NCI-H2227 treated with DMSO at 0.1 percent for 48 hours (cell line): ENCODE measurements around the gene UBE2E2.
"Not testable (repeated sequence)": the region's sequence is repeated elsewhere in the genome, so short reads cannot be mapped to it uniquely, and the experiment has no call there.

Source experiments
- DNase-seq: peaks from one replicate; lab custom pipeline; 2025; lab: John Stamatoyannopoulos, UW

Gene UBE2E2

DNA sequence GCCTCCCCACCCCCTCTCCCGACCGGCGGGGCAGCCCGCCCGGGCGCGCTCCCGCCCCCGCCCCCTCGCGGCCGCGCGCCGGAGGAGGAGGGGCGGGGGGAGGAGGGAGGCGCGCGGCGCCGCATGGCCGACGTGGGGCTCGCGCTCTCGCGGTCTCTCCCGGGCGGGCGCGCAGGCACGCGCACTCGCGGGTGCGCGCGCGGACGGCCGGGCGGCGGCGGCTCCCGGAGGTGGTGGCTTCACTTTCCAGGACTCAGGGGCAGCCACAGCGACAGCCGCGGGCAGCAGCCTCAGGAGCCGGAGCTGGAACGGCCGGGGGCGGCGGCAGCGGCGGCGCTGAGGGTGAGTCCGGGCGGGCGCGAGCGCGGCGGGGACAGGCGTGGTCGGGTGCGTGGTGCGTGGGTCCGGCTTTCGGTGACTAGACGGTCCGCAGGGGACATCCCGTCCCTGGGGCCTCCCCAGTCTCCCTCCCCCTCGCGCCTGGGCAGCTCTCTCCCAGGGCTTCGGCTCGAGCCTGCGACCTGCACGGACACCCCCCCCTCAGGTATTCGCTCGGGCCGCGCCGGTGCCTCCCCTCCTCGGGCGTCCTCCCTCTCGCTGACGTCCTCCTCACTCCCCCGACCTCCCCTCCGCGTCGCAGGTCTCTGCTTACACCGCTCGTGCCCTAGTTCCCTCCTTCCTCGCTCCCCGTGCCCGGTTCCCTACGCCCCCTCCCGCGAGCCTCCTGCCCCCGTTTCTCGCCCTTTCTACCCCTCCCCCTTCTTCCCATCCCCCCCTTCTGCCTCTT is at the start of gene UBE2E2:
Gene UBE2E2 (plus strand): TSS at position 407 of the 787 bp plus-strand sequence.
- DNase-seq: peak; percentile 3

DNA sequence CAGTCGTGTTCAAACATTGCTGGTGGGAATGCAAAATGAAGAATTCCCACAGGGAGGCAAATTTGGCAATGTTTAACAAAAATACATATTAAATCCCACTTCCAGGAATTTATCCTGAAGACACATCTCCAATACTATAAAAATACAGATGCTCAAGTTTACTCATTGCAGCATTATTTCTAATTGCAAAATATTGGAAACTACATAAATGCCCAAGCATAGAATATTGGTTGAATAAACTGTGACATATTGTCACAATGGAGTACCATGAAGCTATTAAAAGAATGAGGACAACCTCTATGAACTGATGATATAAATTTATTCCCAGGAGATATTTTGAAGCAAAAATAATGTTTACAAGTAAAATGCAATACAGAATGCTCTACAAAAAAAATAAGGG is 49.7 kb upstream of the UBE2E2 start:
- no peak for DNase-seq

DNA sequence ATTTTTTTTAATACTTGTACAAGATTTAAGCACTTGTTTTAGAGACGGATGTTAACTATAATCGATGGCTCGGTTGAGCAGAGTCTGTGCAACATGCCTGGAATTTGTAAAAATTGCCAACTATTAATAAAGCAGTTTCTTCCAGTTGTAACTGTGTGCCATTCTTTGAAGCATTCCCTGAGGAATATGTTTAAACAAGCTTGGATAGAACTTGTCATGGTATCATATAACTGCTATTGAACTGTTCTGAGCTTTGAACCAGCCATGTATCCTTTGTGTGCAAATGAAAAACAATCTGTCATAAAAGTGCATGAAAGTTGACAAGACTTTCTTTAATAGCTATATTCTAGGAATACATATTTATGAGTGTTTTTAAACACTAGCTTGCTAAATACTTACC is 45.8 kb upstream of the UBE2E2 start:
- no peak for DNase-seq

DNA sequence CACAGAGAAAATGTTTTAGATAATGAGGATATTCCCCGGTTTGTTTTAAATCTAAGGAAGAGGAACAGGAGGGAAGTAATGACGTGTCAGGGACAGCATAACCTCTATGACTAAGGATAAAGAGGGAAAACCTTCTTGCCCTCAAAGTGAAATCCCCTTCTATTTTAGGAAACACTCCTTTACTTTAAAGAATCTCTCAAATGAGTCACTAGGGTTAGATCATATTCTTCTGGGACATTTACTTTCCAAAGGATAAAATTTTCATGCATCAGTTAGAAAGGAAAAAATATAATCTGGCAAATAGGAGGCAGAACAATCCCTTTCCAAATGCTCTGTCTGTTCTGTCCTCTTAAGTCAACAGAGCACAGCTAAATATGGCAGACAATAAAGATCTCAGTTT is 43.2 kb upstream of the UBE2E2 start:
- no peak for DNase-seq

DNA sequence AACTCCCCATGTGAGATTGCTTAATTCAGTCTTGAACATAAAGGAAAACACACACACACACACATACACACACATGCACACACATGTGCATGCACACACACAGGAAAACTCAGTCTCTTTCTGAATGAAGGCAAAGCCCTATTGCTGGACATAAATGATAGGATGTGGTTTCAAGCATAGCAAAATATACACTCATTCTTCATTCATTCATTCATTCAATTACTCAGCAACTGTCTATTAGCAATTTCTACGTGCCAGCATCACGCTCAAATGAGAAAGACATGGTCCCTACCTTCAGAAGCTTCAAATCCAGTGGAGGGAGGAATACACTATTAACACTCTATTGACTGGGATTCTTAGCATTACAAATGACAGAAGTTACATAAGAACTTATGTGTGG is 41.8 kb upstream of the UBE2E2 start:
- no peak for DNase-seq

DNA sequence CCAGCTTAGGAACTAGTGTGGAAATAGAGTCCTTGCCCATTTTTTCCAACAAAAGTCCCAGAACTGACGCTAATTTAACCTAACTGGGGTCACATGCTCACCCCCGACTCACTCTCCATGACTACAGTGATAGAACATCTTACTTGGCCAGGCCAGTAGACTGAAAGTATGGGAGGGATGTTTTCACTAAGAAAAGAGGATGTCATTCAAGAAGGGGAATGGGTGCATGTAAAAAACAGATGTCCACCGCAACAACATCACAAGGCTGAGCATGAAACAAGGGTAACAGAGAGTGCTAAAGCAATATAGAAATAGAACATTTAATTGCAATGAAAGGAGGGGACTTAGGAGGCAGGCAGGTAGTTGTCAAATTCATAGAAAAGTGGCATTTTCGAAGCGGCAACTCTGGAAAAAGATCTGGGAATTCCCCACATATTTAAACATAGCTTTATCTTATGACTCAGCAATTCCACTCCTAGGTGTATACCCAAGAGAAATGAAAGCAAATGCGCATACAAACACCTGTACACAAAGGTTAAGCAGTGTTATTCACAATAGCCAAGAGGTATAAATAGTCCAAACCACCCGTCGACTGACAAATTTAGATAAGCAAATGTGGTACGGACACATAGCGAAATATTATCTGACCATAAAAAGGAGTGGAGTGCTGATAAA is 41.1 kb upstream of the UBE2E2 start:
- no peak for DNase-seq

DNA sequence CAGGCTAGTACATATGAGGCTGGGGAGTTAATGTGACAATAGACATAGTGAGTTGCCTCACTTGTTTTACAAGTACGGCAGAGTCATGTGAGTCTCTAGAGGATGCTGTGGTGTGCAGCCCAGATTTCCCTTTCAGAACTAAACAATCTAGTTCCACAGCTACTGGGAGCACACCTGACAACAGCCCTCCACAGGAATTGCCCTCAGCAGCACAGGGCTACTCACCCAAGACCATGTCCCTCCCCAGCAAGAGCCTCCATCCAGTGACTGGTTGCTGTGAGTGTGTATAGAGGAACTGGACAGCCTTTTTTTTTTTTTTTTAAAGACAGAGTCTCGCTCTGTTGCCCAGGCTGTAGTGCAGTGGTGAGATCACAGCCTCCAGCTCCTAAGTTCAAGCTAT is 40.2 kb upstream of the UBE2E2 start:
- DNase-seq: no peak

DNA sequence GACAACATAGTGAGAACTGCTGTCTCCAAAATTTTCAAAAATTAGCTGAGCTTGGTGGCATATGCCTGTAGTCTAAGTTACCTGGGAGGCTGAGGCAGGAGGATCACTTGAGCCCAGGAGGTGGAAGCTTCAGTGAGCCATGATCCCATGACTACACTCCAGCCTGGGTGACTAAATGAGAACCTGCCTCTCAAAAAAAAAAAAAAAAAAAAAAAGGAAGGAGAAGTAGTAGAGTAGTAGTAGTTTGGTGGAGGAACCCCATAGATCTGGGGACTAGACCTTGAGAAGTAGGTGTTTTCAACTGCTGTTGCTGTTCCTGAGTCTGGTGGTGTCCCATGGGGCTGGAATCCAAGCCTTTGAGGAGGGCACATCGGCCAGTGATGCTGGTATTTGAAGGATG is 38.4 kb upstream of the UBE2E2 start:
- DNase-seq: no peak

DNA sequence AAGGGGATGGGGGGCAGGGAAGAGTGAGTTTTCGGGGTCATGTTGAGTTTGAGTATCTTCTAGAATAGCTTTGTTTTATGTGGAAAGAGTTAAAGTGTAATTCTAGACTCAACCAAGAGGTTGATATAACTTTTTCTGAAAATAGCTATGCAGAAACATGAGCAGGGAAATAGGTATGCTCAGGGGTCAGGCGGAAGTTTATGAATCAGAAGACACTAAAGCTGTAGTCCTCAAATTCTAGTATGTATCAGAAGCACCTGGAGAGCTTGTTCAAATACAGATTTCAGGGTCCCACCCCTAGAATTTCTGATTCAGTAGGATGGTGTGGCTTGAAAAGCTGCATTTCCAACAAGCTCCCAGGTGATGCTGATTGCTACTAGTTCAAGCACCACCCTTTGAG is 37.6 kb upstream of the UBE2E2 start:
- DNase-seq: no peak

DNA sequence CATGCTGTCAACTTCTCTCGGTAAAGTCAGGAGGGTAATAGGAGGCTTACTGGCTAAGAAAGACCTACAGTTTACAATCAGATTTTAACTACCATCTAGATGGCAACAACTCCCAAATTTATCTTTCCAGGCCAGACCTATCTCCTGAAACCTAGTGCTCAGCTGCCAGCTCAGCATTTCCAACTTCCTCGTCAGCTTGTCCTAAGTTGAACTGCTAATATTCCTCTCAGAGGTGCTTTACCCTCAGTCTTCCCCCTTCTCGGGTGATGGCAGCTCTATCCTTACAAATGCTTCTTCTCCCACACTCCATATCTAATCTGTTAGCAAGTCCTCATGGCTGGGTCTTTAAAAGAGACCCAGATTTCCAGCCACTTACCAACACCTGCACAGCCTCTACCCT is 36.9 kb upstream of the UBE2E2 start:
- no peak for DNase-seq

DNA sequence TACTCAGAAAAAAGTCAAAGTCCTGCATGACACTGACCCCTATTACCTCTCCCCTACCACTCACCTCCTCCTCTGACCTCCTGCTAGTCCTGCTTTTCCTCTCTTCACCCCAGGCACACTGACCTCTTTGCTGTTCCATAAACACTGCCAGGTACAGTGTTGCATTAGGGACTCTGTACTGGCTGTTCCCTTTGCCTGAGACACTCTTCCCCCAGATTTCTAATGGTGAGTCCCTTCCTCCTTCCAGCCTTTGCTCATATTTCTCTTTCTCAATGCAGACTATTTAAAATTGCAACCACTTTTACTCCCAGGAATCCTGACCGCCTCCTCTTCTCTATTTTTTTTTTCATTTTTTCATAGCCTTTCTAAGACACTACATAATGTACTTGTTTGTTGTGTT is 36.3 kb upstream of the UBE2E2 start:
- DNase-seq: no peak

DNA sequence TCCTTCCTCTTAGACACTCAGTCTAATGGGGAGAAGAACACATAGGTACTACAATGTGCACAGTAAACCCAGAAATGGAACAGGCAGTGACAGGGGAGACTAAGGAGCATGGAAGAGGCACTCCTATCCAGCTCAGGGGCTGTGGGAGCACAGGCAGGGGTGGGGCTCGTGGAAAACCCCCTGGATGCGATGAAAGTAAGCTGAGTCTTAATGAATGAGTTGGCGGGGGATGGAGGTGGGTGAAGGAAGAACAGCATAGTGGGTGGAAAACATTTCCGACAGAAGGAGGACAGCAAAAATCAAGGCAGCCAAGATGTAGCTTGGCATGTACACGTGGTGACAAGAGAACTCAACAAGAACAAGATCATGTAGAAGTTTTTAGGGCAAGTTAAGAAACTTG is 33.6 kb upstream of the UBE2E2 start:
- no peak for DNase-seq

DNA sequence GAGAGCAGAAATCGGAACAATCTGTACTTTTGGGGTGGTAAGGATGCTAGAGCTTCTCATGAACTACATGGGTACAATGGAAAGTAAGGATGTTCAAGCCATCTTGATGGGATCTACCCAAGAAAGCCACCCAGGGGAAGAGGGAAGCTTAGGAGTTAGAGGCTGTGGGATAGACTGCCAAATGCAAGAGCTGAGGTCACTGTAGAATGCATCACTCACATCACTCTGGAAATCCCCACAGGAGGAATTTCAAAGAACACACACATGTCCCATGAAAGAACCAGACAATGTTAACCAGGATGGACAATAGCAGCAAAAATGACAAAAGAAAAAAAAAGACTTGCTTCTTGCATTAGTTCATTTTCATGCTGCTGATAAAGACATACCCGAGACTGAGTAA is 32.8 kb upstream of the UBE2E2 start:
- DNase-seq: no peak

DNA sequence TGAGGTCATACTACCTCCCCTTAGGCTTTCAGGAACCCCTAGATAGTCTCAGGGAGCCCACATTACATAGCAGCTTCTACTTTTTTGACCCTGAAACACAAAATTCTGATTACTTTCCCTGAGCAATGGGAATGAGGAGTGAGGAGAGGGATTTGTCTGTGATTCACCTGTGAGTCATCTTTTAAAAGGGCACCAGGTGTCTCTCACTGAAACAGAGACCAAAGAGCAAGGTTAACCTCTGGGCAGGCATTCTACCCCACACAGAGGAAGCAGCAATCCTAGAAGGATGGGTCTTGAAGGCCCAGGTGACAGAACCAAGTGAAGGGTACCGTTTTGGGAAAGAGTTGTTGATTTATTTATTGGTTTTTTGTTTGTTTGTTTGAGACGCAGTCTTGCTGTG is 31.1 kb upstream of the UBE2E2 start:
- no peak for DNase-seq

DNA sequence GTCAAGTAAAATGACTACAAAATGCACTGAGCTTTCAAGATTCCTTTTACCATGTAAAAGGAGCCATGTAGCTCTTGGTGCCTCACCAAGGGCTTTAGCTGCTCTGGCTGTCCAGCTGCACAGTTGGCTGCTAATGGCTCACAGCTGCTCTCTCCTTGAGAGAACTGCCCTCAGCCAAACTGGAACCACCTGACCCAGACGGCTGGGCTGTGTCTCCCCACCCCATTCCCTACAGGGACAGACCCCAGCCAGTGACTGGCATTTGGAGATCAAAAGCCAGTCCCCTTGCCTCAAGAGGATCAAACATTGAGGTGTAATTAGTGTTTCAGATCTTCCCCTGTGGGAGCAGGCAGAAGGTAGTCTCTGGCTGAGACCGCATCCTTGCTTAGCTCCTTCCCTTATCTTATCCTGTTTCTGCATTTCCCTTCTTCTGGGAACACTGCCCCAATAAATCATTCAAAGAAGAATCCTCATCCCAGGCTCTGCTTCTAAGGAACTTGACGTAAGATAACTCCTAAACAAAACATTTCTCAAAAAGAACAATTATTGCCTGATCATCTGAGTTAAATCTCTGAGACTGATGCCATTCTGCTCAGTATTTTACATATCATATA is 28.6 kb upstream of the UBE2E2 start:
- no peak for DNase-seq

DNA sequence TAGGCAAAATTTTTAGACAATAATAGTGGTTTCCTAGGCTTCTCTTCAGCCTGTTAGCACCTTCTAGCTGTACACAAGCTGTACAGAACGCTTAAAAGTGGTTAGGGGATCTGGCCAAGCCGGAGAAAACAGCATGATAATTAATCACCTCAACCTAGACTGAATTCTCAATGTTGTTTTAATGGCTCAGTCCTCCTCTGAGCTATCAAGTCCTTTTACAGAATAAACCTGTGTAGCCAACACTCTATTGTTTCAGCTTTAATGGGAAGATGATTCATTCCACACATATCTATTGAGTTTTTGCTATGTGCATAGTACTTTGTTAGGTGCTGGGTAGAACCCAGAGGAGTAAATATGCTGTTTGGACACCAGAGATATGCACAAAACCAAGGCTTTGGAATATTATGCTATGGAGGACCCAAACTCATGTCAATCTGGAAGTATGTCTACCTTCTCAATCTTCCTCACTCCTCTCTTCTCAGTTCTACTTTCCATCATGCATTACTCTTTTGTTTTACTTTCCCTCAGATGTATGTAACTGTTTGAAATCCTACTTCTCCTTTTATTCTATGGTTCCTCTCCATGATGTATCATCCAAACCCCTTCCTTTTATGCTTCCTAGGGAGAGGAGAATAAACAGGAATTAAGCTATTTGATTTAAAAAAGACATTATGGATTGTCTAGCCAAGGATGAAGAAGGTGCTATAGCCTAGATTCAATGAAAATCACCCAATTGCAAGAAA is 27.6 kb upstream of the UBE2E2 start:
- DNase-seq: no peak

DNA sequence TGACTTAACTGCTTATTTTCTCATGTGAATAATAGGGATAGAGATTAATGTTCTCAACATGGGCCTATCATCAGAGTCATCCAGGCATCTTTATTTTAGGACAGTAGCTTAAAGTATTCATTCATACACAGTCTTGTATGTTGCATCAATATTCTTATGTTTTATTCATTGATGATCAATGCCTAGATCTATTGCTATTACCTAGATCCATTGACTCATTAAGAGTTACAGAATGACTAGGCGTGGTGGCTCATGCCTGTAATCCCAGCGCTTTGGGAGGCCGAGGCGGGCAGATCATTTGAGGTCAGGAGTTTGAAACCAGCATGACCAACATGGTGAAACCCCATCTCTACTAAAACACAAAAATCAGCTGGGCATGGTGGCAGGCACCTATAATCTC is 26.3 kb upstream of the UBE2E2 start:
- not testable (repeated sequence) for DNase-seq

DNA sequence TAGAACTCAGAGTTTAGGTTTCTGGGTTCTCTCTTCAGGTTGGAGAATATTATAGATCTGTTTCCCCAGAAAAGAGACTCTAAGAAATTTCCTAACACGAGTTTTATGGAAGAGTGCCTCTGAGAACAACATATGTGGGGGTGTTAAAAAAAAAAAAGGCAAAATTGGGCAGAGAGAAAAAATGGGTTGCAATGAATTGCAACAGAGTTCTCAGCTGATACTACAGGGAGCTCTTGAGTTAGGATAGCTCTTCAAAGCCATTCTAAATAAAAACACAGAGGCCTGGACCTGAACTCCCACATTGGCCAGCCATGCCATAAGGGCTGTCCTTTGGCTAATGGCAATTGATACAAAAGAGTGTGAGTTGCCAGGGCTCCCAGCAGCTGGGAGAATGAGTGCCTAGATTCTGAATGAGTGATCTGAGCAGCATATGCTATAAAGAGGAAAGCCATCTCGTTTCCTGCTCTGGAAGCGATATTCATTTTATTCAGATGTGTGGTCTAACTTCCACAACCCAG is 20.1 kb upstream of the UBE2E2 start:
- DNase-seq: no peak

DNA sequence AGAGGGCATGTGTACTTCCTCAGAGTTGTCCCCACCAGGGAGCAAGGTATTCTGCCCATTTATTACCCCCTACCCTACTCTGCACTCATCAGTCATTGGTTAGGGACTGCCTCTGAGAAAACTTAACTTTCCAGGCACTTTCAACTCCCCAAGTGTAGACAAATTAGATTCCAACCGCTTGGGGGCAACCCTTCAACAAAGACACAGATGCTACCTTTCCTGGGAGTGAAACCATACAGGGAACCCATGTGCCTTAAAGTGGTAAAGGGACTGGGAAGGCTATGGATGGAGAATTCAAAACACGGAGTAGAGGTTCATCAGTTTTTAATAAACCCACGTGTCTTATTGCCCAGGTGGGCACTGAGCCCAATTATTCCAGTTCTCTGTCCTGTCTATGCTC is 19.4 kb upstream of the UBE2E2 start:
- no peak for DNase-seq

DNA sequence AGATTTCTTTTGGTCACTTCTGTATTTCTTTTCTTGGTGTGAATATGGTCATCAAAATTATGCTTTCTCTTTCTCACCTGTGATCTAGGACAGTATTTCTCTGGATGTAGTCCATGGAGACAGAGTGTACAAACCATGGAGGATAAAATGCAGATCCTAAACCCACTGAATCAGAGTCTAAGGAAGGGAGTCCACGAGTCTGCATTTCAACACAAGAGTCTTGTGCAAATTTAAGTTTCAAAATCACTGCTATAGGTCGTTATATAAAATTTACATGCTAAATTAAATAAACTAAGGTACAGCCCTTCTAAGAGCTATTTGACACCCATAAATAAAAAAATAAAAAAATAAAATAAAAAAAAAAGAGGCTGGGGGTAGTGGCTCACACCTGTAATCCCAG is 17.3 kb upstream of the UBE2E2 start:
- no peak for DNase-seq

DNA sequence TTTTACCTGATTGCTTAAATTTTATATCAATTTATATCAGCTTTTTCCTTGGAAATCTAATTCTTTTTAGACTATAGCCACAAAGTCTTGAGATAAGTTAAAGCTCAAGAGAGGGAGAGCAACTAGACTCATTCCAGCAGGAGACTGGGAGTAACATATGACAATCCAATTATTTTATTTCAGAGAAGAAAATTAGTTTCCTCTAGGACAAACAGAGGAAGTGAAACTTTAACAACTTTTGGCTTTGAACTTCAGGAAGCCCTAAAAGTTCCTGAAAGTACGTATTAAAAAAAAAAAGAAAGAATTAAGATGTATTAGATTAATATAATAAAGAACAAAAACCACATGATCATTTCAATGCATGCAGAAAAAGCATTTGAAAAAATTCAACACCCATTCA is 13.9 kb upstream of the UBE2E2 start:
- DNase-seq: no peak

DNA sequence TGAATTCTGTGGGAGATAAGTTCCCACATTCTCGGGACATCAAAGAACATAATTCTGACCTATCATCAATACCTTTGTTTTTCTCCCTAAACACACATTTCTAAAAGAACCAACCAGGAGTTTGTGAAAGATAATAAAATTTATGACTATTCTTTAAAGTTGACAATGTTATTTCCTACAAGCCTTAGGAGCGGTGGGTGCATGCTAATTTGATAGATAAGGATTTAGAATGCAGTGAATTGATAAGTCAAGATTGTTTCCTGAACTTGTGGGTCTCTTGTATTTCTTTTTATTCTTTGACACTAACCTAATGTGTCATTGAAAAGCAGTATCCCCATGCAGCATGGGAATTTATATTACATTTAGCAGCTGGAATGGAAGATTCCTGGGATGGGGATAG is 10.3 kb upstream of the UBE2E2 start:
- no peak for DNase-seq

DNA sequence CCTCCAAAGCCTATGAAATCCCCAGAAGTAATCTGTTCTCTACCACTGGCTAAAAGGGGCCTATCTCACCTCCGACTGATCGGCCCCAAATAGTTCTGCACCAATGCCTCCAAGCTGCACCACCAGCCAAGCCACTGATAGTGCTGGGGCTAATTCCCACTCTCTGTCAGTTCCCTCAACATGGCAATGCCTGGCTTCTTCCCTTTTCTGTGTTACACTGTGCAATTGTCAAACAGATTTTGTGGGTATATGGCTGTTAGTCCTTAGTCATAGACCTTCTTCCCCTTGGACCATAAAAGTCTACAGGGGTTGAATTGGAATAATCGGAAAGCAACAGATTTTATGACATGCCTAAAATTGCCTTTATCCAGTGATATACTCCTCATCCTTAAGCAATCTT is 9.3 kb upstream of the UBE2E2 start:
- DNase-seq: no peak
